ENCODE measurements around the gene EPHA7. TPM values are rescaled to one million over a fixed set of nuclear protein-coding genes. Genes with fewer than 3 reads are reported as not detected.

Gene EPHA7
- total RNA-seq, 4 donors from 2014 or later = 0.11 to 0.95 (median 0.47) TPM; not detected in 1

GRCh38 chr6:93389192-93389591, 30.2 kb downstream of the EPHA7 start:
- no peak for DNase-seq
- no peaks in the 10 kb centered on the region for H3K9me3 ChIP-seq
- no peak overlapping the region for H3K27ac ChIP-seq
- no peaks in the 10 kb centered on the region for H3K4me1 ChIP-seq
- H3K36me3 ChIP-seq = no peaks in the 10 kb centered on the region
- 70 to 71% methylated on average over 4 of the region's 4 CpGs for WGBS, 2 donors
- intact Hi-C loops (cut with DNase I) = no loop called here
- TF ChIP-seq CTCF (IDR thresholded peaks at IDR 0.05) (no peak), POLR2A (IDR thresholded peaks at IDR 0.05) (no peak)
- H3K4me3 ChIP-seq = no peak overlapping the region
- no peaks in the 10 kb centered on the region for H3K27me3 ChIP-seq

GRCh38 chr6:93388070-93388469, 31.3 kb downstream of the EPHA7 start:
- H3K36me3 ChIP-seq = no peaks in the 10 kb centered on the region
- TF ChIP-seq POLR2A (IDR thresholded peaks at IDR 0.05) (no peak), CTCF (IDR thresholded peaks at IDR 0.05) (no peak)
- intact Hi-C loops (cut with DNase I) = no loop called here
- no peaks in the 10 kb centered on the region for H3K4me1 ChIP-seq
- DNase-seq = no peak
- no peaks in the 10 kb centered on the region for H3K9me3 ChIP-seq
- no peaks in the 10 kb centered on the region for H3K27me3 ChIP-seq
- 68 to 70% methylated on average over 1 of the region's 1 CpG for WGBS, 2 donors
- no peak overlapping the region for H3K4me3 ChIP-seq
- no peak overlapping the region for H3K27ac ChIP-seq

- peaks cover 0 to under 1% (median 0%) of the 10 kb centered on the region in 3 donors for H3K9me3 ChIP-seq
- intact Hi-C loops (cut with DNase I) = no loop called here
- no peak for DNase-seq
- no peak overlapping the region for H3K27ac ChIP-seq
- H3K4me1 ChIP-seq = no peaks in the 10 kb centered on the region
- no peak for TF ChIP-seq POLR2A (IDR thresholded peaks at IDR 0.05)
- TF ChIP-seq CTCF (IDR thresholded peaks at IDR 0.05) = no peak
- no peaks in the 10 kb centered on the region for H3K36me3 ChIP-seq
- H3K4me3 ChIP-seq = no peak overlapping the region
- 55 to 73% methylated on average over 3 of the region's 3 CpGs for whole genome bisulfite sequencing, 2 donors
- no peaks in the 10 kb centered on the region for H3K27me3 ChIP-seq
Observed at GRCh38 chr6:93376026-93376540, 43.3 kb downstream of the EPHA7 start.

- Histone ChIP-seq H3K27ac (no peak overlapping the region), H3K4me1 (no peaks in the 10 kb centered on the region), H3K36me3 (no peaks in the 10 kb centered on the region), H3K4me3 (no peak overlapping the region), H3K9me3 (peaks cover 0 to 3% (median 0%) of the 10 kb centered on the region in 3 donors), H3K27me3 (no peaks in the 10 kb centered on the region)
- 69 to 73% methylated on average over 2 of the region's 2 CpGs for WGBS, 2 donors
- intact Hi-C loops (cut with DNase I) = no loop called here
- TF ChIP-seq CTCF (IDR thresholded peaks at IDR 0.05) (no peak), POLR2A (IDR thresholded peaks at IDR 0.05) (no peak)
- no peak for DNase-seq
Observed at GRCh38 chr6:93373445-93373844, 45.9 kb downstream of the EPHA7 start.

- DNase-seq = no peak
- intact Hi-C loops (cut with DNase I) = no loop called here
- TF ChIP-seq POLR2A (IDR thresholded peaks at IDR 0.05) (no peak), CTCF (IDR thresholded peaks at IDR 0.05) (no peak)
- no peaks in the 10 kb centered on the region for H3K4me1 ChIP-seq
- H3K27me3 ChIP-seq = no peaks in the 10 kb centered on the region
- H3K36me3 ChIP-seq = no peaks in the 10 kb centered on the region
- H3K4me3 ChIP-seq = no peak overlapping the region
- H3K27ac ChIP-seq = no peak overlapping the region
- H3K9me3 ChIP-seq = peaks cover 0 to 3% (median 0%) of the 10 kb centered on the region in 3 donors
Observed at GRCh38 chr6:93371756-93372155, 47.6 kb downstream of the EPHA7 start.
